K562 (cell line): Measurements from ENCODE around the gene NCKAP1.

Experiments
- CBX5 ChIP-seq: IDR thresholded peaks from 2 replicates; pipeline ENCODE4 v1.6.1; 2014; ENCODE audit warnings: low read depth, borderline replicate concordance
- CBX8 ChIP-seq: fragments of 200-600 bp; sonication (generic); IDR thresholded peaks from 2 replicates; pipeline ENCODE4 v1.6.1; 2012; ENCODE audit warnings: borderline replicate concordance, mixed run types, low read depth, mild to moderate bottlenecking, moderate library complexity, mixed read lengths, low read length, control low read depth, inconsistent platforms; ENCODE audit not compliant: poor library complexity, severe bottlenecking; ENCODE audit errors: extremely low read depth
- EHMT2 ChIP-seq: fragments of 450-650 bp; IDR thresholded peaks from 2 replicates; pipeline ENCODE4 v1.6.1; 2018; ENCODE audit warnings: antibody characterized with exemption
- GATAD2B ChIP-seq: fragments of 450-650 bp; IDR thresholded peaks from 2 replicates; pipeline ENCODE4 v1.6.1; 2017; ENCODE audit warnings: mild to moderate bottlenecking, borderline replicate concordance
- KLF6 ChIP-seq: fragments of 250-450 bp; sonication (Bioruptor Pico); IDR thresholded peaks from 2 replicates; pipeline ENCODE4 v1.4.0; 2020; ENCODE audit warnings: mild to moderate bottlenecking, moderate library complexity, borderline replicate concordance
- MYNN ChIP-seq, 2 experiments: sonication (generic); formaldehyde crosslinking in 1 of 2; IDR thresholded peaks; 2 replicates each; pipeline versions ENCODE4 v1.5.0 to v1.6.1; 2016 to 2020; ENCODE audit warnings: antibody characterized with exemption in 1 of 2, missing genetic modification reagents in 1 of 2
- NFE2L1 ChIP-seq: fragments of 450-650 bp; IDR thresholded peaks from 2 replicates; pipeline ENCODE4 v1.6.1; 2016; ENCODE audit warnings: missing genetic modification characterization, low read depth, mild to moderate bottlenecking, missing compliant biosample characterization, moderate library complexity, borderline replicate concordance
- NR2C1 ChIP-seq, 2 experiments: fragments of 450-650 bp; IDR thresholded peaks; 2 replicates each; pipeline ENCODE4 v1.6.1; 2017; ENCODE audit warnings: mild to moderate bottlenecking in 2 of 2, antibody characterized with exemption in 1 of 2, inconsistent platforms in 1 of 2, missing compliant biosample characterization in 1 of 2, missing genetic modification characterization in 1 of 2
- RFX5 ChIP-seq: IDR thresholded peaks from 2 replicates; pipeline ENCODE4 v1.6.1; 2011; ENCODE audit warnings: low read depth, mild to moderate bottlenecking, improper control_type of control experiment, low read length
- ZFP1 ChIP-seq: fragments of 450-650 bp; formaldehyde crosslinking; IDR thresholded peaks from 2 replicates; pipeline ENCODE4 v1.4.0; 2020; ENCODE audit warnings: mild to moderate bottlenecking, mixed read lengths
- TF ChIP-seq, protein P1 (sequence below): fragments of 250-450 bp; sonication (Bioruptor Pico); IDR thresholded peaks from 2 replicates; pipeline ENCODE4 v1.5.0; 2021; ENCODE audit warnings: mild to moderate bottlenecking, moderate library complexity
- TF ChIP-seq, protein P2 (sequence below), 3 experiments: IDR thresholded peaks in 2 of 3; conservative IDR thresholded peaks in 1 of 3; 2 replicates each; pipeline ENCODE4 v1.5.1; 2011 to 2012; ENCODE audit warnings: low read length in 3 of 3, mild to moderate bottlenecking in 3 of 3, control low read depth in 2 of 3, improper control_type of control experiment in 1 of 3, inconsistent platforms in 1 of 3, low read depth in 1 of 3, mixed read lengths in 1 of 3, moderate library complexity in 1 of 3; ENCODE audit not compliant: insufficient read depth in 2 of 3
- TF ChIP-seq, protein P3 (sequence below), 2 experiments: fragments of 450-650 bp in 1 of 2; IDR thresholded peaks; 2 replicates each; pipeline ENCODE4 v1.6.1; 2011 to 2017; ENCODE audit warnings: low read depth in 2 of 2, antibody characterized with exemption in 1 of 2, borderline replicate concordance in 1 of 2, low read length in 1 of 2, mild to moderate bottlenecking in 1 of 2, mixed read lengths in 1 of 2; ENCODE audit not compliant: control insufficient read depth in 1 of 2

DNA sequence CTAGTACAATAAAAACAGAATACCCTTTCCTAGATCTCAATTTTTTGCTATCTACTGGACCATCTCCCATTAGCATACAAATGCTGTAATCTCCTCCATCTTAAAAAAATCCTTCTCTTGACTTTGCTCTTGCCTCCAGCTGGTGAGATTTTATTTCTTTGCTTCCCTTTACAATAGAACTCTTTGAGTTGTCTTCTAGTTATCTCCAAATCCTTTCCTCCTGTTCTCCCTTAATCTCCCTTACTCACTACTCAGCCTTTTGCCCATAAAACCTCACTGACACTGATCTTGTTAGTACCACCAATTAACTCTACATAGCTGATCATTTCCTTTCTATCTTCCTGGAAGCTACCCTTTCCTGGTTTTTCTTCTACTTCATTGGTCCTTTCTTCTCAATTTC is 108.3 kb downstream of the NCKAP1 start:
- TF ChIP-seq NFE2L1 (tag) (no peak), KLF6 (CRISPR knock-in tag) (no peak), MYNN (IDR thresholded peaks at IDR 0.05) (no peak), MYNN (CRISPR knock-in tag; IDR thresholded peaks at IDR 0.05) (no peak), ZFP1 (CRISPR knock-in tag) (no peak), CBX8 (no peak), RFX5 (no peak), CBX5 (no peak), NR2C1 (IDR thresholded peaks at IDR 0.05) (no peak), NR2C1 (tag; IDR thresholded peaks at IDR 0.05) (no peak), EHMT2 (no peak), GATAD2B (no peak)
- TF ChIP-seq, protein P1, sequence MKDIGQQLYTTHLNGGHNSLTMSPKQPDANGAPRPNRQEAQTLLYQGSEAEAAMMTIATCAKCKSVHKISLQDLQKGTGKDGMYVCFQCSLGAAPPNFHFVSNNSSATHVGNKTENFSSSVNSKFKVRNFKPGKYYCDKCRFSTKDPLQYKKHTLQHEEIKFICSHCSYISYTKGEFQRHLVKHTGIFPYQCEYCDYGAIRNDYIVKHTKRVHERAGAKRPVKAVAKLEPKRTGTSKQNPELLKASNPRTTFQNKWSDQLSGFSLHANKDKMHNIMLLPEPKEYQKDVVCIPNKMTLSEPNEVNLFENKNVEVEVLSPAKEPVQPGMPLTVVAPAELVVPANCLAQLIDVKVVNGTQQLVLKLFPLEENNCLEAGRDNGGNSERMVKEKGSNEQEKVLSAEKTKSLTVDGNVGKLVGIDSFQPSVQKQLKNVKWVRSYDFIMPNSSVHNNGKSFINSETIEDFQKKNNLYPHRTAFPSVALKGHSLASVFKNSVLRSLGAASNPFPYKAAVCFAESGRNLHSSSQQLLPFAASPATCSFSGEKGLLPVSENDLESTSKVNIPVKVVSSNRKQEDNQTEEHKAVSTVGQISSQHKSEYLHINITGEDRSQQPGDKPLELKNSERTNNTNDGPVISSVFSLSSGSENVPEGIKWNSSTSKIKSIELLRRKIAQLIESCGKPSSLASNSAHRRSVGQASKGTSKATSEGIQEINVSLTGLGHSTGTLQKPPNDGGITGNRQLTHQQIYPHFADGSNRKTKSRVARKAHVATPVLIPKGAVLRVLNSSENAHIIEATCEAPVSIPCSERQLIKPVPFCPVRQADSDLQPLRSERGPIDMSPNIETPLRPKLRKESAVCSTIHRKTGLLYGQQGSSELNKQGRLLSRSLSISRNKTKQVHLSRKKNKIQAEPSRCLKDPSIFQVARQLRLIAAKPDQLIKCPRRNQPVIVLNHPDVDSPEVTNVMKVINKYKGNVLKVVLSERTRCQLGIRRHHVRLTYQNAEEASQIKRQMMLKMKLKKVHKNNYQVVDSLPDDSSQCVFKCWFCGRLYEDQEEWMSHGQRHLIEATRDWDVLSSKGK (CRISPR knock-in tag) = no peak
- TF ChIP-seq, protein P2, sequence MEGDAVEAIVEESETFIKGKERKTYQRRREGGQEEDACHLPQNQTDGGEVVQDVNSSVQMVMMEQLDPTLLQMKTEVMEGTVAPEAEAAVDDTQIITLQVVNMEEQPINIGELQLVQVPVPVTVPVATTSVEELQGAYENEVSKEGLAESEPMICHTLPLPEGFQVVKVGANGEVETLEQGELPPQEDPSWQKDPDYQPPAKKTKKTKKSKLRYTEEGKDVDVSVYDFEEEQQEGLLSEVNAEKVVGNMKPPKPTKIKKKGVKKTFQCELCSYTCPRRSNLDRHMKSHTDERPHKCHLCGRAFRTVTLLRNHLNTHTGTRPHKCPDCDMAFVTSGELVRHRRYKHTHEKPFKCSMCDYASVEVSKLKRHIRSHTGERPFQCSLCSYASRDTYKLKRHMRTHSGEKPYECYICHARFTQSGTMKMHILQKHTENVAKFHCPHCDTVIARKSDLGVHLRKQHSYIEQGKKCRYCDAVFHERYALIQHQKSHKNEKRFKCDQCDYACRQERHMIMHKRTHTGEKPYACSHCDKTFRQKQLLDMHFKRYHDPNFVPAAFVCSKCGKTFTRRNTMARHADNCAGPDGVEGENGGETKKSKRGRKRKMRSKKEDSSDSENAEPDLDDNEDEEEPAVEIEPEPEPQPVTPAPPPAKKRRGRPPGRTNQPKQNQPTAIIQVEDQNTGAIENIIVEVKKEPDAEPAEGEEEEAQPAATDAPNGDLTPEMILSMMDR (IDR thresholded peaks at IDR 0.05 in 2 of 3, conservative IDR thresholded peaks at IDR 0.05 in 1 of 3; ENCODE audit: insufficient read depth in 2 of 3, low read depth in 1 of 3, low read length in 3 of 3) = no peak
- TF ChIP-seq, protein P3, sequence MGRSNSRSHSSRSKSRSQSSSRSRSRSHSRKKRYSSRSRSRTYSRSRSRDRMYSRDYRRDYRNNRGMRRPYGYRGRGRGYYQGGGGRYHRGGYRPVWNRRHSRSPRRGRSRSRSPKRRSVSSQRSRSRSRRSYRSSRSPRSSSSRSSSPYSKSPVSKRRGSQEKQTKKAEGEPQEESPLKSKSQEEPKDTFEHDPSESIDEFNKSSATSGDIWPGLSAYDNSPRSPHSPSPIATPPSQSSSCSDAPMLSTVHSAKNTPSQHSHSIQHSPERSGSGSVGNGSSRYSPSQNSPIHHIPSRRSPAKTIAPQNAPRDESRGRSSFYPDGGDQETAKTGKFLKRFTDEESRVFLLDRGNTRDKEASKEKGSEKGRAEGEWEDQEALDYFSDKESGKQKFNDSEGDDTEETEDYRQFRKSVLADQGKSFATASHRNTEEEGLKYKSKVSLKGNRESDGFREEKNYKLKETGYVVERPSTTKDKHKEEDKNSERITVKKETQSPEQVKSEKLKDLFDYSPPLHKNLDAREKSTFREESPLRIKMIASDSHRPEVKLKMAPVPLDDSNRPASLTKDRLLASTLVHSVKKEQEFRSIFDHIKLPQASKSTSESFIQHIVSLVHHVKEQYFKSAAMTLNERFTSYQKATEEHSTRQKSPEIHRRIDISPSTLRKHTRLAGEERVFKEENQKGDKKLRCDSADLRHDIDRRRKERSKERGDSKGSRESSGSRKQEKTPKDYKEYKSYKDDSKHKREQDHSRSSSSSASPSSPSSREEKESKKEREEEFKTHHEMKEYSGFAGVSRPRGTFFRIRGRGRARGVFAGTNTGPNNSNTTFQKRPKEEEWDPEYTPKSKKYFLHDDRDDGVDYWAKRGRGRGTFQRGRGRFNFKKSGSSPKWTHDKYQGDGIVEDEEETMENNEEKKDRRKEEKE (IDR thresholded peaks at IDR 0.05; ENCODE audit: borderline replicate concordance in 1 of 2, control insufficient read depth in 1 of 2, low read depth in 2 of 2, low read length in 1 of 2) = no peak
